Type B pancreatic cell (in vitro differentiated cells): ENCODE data around the gene SNX11. TPM values are rescaled to one million over a fixed set of nuclear protein-coding genes. Genes with fewer than 3 reads are reported as not detected.

ENCODE experiments used
- DNase-seq: peaks from one replicate; pipeline ENCODE4 v3.0.0; 2021; ENCODE audit warnings: mixed read lengths; ENCODE audit not compliant: unreplicated experiment; ENCODE audit errors: extremely low spot score
- H3K27ac Mint-ChIP-seq: 2 replicates; pipeline ENCODE4 v1.8.0; 2021; ENCODE audit warnings: mild to moderate bottlenecking, mixed read lengths
- H3K27me3 Mint-ChIP-seq: 2 replicates; pipeline ENCODE4 v1.8.0; 2021; ENCODE audit warnings: mixed read lengths
- H3K36me3 Mint-ChIP-seq: 2 replicates; pipeline ENCODE4 v1.8.0; 2021; ENCODE audit warnings: mixed read lengths
- H3K4me1 Mint-ChIP-seq: one replicate; pipeline ENCODE4 v1.8.0; 2021; ENCODE audit warnings: mixed read lengths; ENCODE audit not compliant: unreplicated experiment
- H3K4me3 Mint-ChIP-seq: 2 replicates; pipeline ENCODE4 v1.8.0; 2021; ENCODE audit warnings: mild to moderate bottlenecking, mixed read lengths
- H3K9me3 Mint-ChIP-seq: 2 replicates; pipeline ENCODE4 v1.8.0; 2021; ENCODE audit warnings: mixed read lengths
- CTCF ChIP-seq: fragments of 200-600 bp; sonication (generic); conservative IDR thresholded peaks from 2 replicates; pipeline ENCODE4 v1.5.0; 2021; ENCODE audit warnings: antibody characterized with exemption, mild to moderate bottlenecking
- total RNA-seq: library from RNA; stranded (reverse); gene quantifications from 2 replicates; pipeline ENCODE4 v1.2.1, GENCODE V29; 2021; ENCODE audit warnings: low replicate concordance

Gene SNX11
- total RNA-seq, 1 donor from 2014 or later = 19.1 TPM

GRCh38 chr17:48123111-48123510 lies 15.5 kb downstream of the SNX11 start:
- Mint-ChIP-seq H3K4me1 (peaks cover 20% of the 10 kb centered on the region), H3K9me3 (no peaks in the 10 kb centered on the region), H3K36me3 (peaks cover 4% of the 10 kb centered on the region), H3K27ac (no peak overlapping the region), H3K4me3 (no peak overlapping the region), H3K27me3 (no peaks in the 10 kb centered on the region)
- no peak for DNase-seq
- TF ChIP-seq CTCF = no peak

GRCh38 chr17:48123776-48124388 lies 16.3 kb downstream of the SNX11 start:
- no peak overlapping the region for H3K4me3 Mint-ChIP-seq
- no peak for DNase-seq
- no peaks in the 10 kb centered on the region for H3K9me3 Mint-ChIP-seq
- peaks cover 4% of the 10 kb centered on the region for H3K36me3 Mint-ChIP-seq
- H3K27ac Mint-ChIP-seq = no peak overlapping the region
- H3K4me1 Mint-ChIP-seq = peaks cover 20% of the 10 kb centered on the region
- no peaks in the 10 kb centered on the region for H3K27me3 Mint-ChIP-seq
- no peak for TF ChIP-seq CTCF

GRCh38 chr17:48125829-48126531 lies 18.4 kb downstream of the SNX11 start:
- DNase-seq = no peak
- Mint-ChIP-seq H3K36me3 (peaks cover 4% of the 10 kb centered on the region), H3K4me1 (peaks cover 20% of the 10 kb centered on the region), H3K9me3 (no peaks in the 10 kb centered on the region), H3K27me3 (no peaks in the 10 kb centered on the region), H3K27ac (no peak overlapping the region), H3K4me3 (no peak overlapping the region)
- no peak for TF ChIP-seq CTCF

- Mint-ChIP-seq H3K36me3 (peaks cover 4% of the 10 kb centered on the region), H3K4me1 (peaks cover 20% of the 10 kb centered on the region), H3K4me3 (no peak overlapping the region), H3K9me3 (no peaks in the 10 kb centered on the region), H3K27ac (no peak overlapping the region), H3K27me3 (peaks cover 5% of the 10 kb centered on the region)
- no peak for DNase-seq
- no peak for TF ChIP-seq CTCF
Measured at GRCh38 chr17:48126532-48126850, 18.9 kb downstream of the SNX11 start.

GRCh38 chr17:48127371-48128051 lies 19.9 kb downstream of the SNX11 start:
- Mint-ChIP-seq H3K36me3 (peaks cover 4% of the 10 kb centered on the region), H3K9me3 (no peaks in the 10 kb centered on the region), H3K4me1 (peaks cover 20% of the 10 kb centered on the region), H3K27me3 (peaks cover 5% of the 10 kb centered on the region), H3K27ac (no peak overlapping the region), H3K4me3 (no peak overlapping the region)
- DNase-seq = no peak
- no peak for TF ChIP-seq CTCF
